ENCODE data around the gene PJA1.

DNA sequence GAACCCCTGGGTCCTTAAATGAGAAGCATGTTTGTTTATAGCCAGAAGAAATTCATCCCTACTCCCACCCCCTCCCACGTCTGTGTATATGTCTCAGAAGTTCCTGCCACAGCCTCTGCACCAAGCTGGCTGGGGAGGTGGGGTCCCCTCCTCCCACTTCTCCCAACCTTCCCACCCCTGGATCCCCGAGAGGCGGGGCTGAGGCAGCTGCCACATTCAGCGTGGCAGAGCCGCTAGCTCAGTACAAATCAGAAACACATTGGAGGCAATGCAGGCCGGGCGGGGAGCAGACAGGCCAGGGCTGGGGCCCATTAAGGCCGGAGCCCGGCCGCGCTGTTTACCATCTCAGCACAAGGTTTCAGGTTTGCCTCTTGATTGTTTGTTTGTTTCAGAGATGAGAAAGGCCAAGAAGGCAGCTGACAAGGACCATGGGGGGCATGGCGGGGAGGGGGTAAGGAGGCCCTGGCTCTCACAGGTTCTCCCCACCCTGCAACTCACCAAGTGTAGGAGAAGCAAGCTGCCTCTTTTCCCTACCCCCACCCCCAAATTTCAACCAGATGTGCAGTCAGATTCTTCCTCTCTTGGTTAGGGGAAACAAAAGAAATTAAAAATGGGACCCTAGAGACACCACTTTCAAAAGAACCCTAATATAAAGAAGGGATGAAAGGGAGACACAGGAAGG, 22.3 kb downstream of the PJA1 start:
- TF ChIP-seq, protein P1, sequence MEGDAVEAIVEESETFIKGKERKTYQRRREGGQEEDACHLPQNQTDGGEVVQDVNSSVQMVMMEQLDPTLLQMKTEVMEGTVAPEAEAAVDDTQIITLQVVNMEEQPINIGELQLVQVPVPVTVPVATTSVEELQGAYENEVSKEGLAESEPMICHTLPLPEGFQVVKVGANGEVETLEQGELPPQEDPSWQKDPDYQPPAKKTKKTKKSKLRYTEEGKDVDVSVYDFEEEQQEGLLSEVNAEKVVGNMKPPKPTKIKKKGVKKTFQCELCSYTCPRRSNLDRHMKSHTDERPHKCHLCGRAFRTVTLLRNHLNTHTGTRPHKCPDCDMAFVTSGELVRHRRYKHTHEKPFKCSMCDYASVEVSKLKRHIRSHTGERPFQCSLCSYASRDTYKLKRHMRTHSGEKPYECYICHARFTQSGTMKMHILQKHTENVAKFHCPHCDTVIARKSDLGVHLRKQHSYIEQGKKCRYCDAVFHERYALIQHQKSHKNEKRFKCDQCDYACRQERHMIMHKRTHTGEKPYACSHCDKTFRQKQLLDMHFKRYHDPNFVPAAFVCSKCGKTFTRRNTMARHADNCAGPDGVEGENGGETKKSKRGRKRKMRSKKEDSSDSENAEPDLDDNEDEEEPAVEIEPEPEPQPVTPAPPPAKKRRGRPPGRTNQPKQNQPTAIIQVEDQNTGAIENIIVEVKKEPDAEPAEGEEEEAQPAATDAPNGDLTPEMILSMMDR (IDR thresholded peaks at IDR 0.05) = no peak
- no peak for TF ChIP-seq SMC3 (IDR thresholded peaks at IDR 0.05; ENCODE audit: low read depth, low read length)
- no peak for TF ChIP-seq NFIC (IDR thresholded peaks at IDR 0.05; ENCODE audit: borderline replicate concordance)
- no peak for TF ChIP-seq EP300 (IDR thresholded peaks at IDR 0.05; ENCODE audit: borderline replicate concordance in 1 of 2, low read depth in 1 of 2, low read length in 1 of 2)
- TF ChIP-seq SIN3A (IDR thresholded peaks at IDR 0.05; ENCODE audit: borderline replicate concordance, low read depth, low read length) = no peak
